SIG-M5 treated with dmso at 0.1 percent for 504 hours (cell line): ENCODE results near the gene DGKH.

ENCODE experiments used
- DNase-seq: peaks from one replicate; lab custom pipeline; 2025; ENCODE audit not compliant: unreplicated experiment; lab: John Stamatoyannopoulos, UW

DGKH gene, protein sequence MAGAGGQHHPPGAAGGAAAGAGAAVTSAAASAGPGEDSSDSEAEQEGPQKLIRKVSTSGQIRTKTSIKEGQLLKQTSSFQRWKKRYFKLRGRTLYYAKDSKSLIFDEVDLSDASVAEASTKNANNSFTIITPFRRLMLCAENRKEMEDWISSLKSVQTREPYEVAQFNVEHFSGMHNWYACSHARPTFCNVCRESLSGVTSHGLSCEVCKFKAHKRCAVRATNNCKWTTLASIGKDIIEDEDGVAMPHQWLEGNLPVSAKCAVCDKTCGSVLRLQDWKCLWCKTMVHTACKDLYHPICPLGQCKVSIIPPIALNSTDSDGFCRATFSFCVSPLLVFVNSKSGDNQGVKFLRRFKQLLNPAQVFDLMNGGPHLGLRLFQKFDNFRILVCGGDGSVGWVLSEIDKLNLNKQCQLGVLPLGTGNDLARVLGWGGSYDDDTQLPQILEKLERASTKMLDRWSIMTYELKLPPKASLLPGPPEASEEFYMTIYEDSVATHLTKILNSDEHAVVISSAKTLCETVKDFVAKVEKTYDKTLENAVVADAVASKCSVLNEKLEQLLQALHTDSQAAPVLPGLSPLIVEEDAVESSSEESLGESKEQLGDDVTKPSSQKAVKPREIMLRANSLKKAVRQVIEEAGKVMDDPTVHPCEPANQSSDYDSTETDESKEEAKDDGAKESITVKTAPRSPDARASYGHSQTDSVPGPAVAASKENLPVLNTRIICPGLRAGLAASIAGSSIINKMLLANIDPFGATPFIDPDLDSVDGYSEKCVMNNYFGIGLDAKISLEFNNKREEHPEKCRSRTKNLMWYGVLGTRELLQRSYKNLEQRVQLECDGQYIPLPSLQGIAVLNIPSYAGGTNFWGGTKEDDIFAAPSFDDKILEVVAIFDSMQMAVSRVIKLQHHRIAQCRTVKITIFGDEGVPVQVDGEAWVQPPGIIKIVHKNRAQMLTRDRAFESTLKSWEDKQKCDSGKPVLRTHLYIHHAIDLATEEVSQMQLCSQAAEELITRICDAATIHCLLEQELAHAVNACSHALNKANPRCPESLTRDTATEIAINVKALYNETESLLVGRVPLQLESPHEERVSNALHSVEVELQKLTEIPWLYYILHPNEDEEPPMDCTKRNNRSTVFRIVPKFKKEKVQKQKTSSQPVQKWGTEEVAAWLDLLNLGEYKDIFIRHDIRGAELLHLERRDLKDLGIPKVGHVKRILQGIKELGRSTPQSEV

DNA sequence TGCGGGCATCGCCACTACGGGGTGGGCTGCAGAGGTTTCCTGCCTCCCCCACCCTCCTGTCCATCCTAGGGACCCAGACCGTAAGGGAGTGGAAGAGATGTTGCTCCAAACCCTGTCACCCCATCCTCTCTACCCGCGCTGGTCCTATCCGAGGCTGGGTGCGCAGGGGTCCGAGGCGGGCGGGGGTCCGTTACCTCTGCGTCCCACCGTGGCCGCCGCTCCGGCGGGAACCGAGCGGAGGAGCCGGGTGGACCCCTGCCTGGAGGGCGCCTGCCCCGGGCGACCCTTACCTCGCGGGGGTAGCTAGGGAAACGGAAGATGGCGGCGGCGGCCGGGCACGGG lies at the start of gene DGKH:
Gene DGKH (plus strand): TSS at position 307 of the 342 bp plus-strand sequence. CDS start 126 bp downstream, outside the sequence.
- DNase-seq = peak; percentile 6

DNA sequence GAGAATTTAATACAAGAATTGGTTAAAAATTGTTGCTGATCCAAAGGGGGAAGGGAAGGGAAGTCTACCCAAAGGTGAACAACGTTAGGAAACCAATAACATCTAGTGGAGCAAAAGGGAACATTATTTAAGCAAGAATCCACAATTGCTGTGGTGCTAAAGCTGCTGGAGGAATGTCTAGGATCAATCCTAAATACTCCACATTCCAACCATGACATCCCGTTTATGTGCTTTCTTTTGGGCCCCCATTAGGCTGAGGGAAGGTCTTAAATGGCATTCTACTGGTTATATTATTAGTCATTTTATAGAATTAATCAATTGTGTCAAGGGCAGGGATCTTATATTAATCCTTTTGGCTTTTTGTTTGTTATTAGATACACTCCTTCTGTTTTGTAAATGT lies 47.6 kb upstream of the DGKH start:
- no peak for DNase-seq

DNA sequence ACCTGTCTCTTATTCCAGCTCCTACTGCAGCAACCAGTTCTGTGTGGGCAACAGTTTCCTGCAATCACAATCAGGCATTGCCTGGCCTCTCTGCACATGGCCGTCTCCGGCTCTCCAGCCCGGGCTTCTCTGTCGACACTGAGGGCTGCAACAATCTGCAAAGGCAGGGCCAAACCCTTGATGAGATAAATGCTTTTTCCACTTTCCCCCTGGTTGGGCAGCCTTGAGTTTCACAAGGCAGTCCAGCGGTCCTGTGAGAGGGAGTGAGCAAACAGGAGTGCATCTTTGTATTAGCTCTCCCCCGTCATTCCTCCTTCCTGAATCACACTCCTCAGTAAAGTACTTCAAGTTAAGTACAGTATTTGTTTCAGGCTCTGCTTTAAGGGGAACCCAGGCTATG lies 46.9 kb upstream of the DGKH start:
- no peak for DNase-seq

DNA sequence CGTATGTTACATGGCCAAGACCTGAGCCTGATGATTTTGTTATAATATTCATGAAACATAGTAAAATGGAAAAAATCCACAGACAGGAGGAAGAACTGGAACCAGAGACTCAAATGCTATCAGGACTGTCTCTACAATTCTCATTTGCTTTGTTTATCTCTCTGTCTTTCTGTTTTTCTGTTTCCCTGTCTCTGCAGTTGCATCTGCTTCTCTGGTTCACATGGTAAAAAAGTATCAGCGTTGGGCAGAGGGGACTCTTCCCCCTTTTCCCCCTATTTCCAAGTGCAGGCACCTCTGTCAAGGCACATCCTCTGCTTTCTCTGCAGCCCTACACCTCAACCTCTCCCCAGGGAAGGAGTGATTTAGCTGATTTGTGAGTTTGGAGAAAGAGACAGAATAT lies 46.4 kb upstream of the DGKH start:
- DNase-seq = no peak

DNA sequence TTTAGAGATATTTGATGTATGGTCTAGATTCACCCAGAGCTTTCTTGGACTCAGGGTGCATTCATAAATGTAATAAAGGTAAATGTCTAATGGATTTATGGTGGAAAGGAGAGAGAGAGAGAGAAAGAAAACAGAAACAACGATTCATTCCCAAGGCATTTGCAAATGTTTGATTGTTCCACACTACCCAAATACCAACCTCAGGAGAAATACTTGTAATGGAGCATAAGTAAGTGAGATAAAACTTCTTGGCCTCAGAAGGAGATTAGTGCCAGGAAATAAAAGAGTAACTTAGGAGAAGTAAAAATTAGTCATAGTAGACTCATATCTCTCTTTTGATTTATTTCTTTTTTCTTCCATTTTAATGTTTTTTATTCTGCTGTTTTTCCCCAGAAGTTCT lies 40.6 kb upstream of the DGKH start:
- no peak for DNase-seq

DNA sequence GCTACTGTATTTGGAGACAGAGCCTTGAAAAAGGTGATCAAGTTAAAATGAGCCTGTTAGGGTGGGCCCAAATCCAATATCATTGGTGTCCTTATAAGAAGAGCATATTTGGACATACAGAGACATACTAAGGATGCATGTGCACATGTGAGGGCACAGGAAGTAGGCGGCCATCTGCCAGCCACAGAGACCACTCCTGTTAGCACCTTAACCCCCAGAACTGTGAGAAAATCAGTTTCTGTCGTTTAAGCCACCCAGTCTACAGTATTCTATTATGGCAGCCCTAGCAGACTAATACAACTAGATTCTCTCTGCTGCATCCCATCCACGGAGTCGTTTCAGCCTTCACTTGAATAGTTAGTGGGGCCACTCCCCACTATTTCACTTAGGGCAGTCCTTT lies 39.4 kb upstream of the DGKH start:
- DNase-seq = no peak

DNA sequence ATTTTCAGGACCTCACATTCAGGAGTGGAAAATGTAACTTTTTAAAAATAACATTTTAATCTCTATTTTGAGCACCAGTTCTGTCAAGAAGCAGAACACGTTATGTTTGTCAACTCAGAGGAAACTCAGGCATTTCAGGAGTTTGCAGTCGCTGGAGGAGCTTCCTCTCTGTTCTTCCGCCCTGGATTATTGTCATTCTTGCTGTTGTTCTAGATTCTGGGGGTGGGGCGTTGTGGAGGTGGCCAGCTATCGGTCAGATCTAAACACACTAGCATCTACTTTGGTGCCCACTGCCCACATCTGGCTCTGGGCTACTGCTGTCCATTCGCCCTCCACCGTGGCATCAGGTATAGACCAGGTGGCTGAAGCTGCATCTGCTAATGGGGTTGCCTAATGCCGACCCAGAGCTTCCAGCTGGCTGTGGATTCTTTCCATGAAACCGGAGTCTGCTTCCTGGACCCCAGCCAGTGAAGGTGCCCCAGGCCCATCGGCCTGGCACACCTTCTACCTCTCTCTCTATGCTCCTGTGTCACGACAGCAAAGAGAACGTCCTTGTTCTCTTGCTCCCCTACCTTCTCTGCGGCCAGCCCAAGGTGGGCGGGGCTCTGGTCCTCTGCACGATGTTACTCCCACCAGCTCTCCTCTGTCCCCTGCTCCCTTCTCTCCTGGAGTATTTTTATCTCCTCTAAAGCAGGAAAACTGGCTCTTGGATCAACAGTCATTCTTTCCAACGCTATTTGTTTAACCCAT lies 36.7 kb upstream of the DGKH start:
- DNase-seq = no peak

DNA sequence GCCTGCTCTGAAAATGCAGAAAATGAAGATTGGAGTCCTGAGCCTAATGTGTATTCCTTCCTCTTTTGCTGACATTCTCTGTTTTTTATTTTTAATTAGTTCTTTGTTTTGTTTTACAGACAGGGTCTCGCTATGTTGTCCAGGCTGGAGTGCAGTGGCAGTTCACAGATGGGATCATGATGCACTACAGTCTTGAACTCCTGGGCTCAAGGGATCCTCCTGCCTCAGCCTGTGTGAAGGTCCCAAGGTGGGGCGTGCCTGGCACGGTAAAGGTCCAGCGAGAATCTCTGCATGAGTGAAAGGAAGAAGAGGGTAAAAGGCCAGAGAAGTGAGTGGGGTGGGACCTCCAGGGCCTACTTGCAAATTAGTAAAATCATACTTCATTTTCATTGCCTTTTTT lies 34.3 kb upstream of the DGKH start:
- DNase-seq = no peak

DNA sequence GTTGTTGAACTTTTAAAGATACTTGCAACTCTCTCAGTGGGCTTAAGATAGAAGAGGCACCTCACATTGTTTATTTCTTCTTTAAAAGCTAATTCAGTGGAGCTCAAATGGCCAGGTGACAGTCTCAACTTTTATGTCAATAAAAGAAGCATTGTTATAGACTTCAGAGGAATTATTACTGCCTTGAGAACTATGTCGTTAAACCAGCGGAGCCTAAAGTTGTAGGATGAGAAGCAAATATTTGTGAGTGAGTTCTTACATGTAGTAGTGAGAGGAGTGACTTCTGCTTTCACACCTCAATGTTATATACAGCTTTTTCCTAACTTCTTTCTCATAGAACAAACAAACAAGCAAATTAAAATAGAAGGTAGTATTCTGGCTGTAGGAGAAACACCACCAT lies 31.2 kb upstream of the DGKH start:
- no peak for DNase-seq

DNA sequence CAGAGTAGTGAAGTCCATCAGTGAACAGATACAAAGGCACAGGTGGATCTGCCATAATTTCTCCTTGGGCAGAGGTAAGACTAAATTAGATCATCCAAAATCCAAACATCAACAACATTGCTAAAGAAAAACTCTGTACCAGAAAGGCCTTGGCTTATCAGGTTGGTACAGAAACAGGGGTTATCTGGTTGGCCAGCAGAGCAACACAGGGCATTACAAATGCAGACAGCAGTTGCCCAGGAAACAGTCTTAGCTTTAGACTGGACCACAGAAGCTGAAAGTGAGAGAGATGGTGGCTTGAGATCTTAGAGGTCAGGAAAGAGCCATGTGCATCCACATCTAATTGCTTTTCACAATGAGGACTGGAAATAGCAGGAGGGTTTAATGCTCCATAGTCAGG lies 26.6 kb upstream of the DGKH start:
- no peak for DNase-seq

DNA sequence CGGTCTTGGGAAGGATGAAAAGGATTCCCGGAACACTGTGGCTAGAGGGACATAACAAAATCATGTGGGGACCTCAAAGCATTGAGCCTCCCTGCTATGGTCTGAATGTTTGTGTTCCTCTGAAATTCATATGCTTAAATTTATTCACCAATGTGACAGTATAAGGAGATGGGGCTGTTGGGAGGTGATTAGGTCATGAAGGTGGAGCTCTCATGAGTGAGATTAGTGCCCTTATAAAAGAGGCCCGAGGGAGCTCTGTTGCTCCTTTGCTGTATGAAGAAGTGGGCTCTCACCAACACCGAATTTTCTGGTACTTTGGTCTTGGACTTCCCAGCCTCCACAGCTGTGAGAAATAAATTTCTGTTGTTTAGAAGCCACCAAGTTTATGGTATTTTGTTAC lies 26.1 kb upstream of the DGKH start:
- no peak for DNase-seq

DNA sequence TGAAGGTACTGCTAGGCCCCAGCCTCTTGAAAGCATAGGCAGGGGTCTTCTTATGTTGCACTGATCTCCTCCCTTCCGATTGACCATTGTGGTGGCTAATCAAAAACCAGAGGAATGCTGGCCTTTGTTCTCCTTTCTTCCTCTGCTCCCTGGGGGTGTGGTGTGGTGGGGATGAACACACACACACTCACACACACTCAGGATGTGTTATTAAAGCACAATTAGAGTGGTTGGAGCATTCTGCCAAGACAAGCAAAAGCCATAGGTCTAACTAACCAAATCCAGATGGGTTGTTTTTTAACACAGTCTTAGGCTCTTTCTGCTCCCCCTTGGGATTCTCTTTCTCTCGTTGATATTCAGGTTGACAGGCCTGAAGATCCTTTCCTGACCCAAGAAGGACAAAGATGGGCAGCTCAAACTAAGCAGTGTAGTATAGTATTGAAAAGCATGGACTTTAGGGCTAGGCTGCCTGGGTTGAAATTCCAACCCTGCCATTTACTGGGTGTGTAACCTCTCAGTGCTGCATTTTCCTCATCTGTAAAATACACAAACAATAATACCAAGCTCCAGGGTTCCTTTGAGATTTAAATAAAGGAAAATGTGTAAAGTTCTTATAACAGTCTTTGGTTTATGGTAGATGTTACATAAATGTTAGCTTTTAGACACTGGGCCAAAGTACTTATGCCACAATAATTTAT lies 25.5 kb upstream of the DGKH start:
- no peak for DNase-seq

DNA sequence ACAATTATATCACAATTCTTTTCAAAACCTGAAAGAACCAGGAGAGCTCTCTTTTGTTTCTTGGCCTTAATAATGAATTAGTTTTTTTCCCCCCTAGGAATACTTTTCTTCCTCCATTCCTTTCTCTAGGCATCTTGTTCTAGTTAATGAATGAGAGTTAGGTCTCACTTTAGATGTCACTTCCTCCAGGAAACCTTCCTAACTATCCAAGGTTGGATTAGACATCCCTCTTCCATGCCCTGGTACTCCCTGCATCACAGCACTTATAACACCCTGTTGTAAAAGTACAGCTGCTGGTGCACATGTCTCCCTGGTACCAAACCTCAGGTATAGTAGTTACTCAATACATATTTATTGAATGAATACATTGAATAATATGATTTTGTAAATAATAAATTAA lies 21.2 kb upstream of the DGKH start:
- DNase-seq = no peak

DNA sequence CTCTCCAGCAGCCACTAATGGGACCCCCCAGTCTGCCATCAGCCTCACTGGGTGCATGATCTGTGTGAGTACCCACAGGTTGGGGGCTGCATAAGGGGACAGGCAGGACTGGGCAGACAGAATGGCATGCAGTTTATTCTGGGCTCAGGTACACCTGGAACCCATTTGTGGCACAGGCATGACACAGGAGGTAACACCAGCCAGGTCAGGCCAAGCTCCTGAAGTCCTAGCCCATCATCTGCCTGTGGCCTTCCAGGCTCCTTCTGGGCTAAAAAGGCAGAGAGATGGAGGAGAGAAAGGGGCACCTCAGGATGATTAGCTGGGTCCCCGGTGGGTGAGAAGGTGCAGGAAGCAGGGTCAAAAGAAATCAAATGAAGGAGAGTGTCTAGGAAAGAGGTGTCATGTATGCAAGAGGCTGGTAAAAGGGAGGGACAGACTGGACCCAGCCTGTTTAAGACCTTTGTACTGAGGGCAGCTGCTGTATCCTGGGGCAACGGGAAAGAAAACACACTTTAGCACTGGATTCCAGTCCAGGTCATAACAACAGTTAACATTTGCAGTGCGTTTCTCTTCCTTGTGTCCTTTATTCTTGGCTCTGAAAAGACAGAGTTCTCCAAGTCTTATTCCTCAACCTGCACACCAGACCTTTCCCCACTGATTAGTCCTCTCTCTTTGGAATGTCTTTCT lies 20.2 kb upstream of the DGKH start:
- no peak for DNase-seq

DNA sequence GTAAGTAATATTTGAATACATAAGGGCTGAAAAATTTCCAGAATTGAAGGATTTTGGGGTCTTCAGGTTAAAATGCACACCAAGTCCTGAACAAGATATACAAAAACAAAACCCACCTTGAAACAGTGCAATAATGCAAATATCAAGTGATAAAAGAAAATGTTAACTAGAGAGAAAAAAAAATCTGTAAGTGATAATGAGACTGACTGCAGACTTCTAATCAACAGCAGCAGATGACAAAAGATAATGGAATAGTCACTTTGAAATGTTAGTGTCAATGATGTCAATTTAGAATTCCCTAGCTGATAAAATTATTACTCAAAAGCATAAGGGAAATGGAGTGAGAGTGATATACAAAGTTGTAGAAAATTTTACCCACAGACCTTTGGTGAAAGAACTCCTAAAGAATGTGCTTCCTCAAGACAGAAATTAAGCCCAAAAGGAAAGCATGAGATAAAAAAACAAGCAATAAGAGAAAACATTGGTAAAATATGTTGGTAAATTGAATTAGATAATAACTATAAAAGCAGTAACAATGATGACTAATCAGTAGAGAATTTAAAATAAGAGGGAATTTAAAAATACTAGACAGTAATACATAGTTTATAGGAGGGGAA lies 12.4 kb upstream of the DGKH start:
- DNase-seq = no peak

DNA sequence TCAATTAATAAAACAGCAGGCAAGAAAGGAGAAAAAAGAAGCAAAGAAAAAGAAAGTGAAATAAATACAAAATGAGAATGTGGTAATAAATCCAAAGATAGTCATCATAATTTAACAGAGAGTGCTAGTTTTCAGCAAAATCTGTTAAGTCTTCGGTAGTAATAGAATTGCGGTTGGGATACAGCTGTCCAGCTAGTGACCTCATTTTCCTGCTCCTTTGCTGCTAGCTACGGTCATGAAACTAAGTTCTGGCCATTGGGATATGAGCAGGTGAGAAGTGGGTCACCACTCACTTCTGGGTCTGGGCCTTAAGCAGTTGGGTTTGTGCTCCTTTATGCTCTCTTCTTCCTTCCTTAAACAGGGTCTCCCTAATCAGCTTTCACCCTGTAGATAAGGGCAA lies 11.7 kb upstream of the DGKH start:
- no peak for DNase-seq

DNA sequence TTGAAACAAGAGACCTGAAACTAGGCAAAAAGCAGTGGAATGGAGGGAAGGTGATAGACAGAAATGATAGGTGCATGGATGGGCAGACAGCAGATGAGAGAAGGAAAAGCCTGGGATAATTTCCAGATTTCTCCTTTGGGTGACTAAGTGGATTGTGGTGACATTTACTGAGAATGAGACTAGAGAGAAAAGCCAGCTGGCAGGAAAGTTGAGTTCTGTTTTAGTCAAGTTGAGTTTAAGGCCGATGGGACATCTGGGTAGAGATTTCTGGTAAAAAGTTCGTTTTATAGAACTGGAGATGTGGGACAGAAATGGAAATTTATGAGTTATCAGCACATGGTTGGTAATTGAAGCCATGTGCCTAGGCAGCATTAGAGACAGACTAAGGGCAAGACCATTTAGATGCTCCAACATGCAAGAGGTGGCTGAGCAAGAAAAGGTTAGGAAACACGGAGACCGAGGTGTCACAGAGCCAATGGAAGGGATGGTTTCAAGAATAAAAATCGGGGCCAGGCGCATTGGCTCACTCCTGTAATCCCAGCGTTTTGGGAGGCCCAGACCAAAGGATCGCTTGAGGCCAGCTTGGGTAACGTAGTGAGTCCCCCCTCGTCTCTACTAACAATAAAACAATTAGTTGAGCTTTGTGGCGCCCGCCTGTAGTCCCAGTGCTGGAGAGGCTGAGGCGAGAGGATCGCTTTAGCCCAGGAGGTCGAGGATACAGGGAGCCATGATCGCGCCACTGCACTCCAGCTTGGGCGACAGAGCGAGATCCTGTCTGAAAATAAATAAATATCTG lies 9.6 kb upstream of the DGKH start:
- no peak for DNase-seq

DNA sequence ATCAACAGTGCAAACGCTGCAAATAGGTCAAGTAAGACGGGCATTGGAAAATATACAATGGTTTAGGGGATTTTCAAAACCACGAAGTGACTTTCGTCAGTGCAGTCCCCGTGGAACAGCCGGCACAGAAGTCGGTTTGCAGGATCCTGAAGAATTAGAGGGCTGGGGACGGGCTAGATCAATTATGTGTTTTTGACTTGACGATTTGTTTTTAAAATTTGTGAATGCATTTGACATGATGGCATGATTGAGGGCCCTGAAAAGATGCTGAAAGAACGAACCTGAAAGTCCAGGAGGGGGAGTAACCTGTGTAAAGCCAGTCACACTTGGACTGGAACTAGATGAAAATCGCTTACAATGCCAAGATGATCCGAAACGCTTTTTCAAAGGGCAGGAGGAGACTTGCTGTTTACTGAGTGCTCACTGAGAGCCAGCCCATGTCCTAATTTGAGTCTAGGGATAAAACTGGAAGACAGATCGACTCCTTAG lies 8.9 kb upstream of the DGKH start:
- DNase-seq = no peak
